DOHH2 (cell line): ENCODE data around the gene CKS1B.

Source experiments
- CTCF ChIP-seq: fragments of 200-600 bp; sonication (generic); IDR thresholded peaks from one replicate; pipeline ENCODE4 v1.5.1; 2014; ENCODE audit warnings: antibody characterized with exemption, mild to moderate bottlenecking, low read depth, low read length; ENCODE audit not compliant: poor library complexity, severe bottlenecking
- EZH2phosphoT487 ChIP-seq: fragments of 200-600 bp; sonication (generic); IDR thresholded peaks from 2 replicates; pipeline ENCODE4 v1.6.1; 2017; ENCODE audit warnings: borderline replicate concordance, mild to moderate bottlenecking, antibody characterized with exemption, low read length, moderate library complexity, mixed read lengths

- TF ChIP-seq CTCF = no peak
- TF ChIP-seq EZH2phosphoT487 = no peak
Measured at GRCh38 chr1:154969246-154969645, 5.2 kb upstream of the CKS1B start.
